Parathyroid adenoma (tissue), 2 donors: ENCODE data around the gene ASIC4.
A peak's percentile ranks its signal among the peaks of the same experiment; 100 is the strongest.

ENCODE experiments used
- H2AFZ ChIP-seq: fragments of 300-600 bp; sonication (generic); one replicate; pipeline ENCODE4 v1.7.0; 2017; ENCODE audit warnings: antibody characterized with exemption, mild to moderate bottlenecking
- H3K27ac ChIP-seq: fragments of 300-600 bp; sonication (generic); one replicate; pipeline ENCODE4 v1.7.0; 2017
- H3K27me3 ChIP-seq: fragments of 300-600 bp; sonication (generic); one replicate; pipeline ENCODE4 v1.7.0; 2017; ENCODE audit warnings: low read length; ENCODE audit not compliant: control insufficient read depth, insufficient read depth
- H3K36me3 ChIP-seq: fragments of 300-600 bp; sonication (generic); one replicate; pipeline ENCODE4 v1.7.0; 2017; ENCODE audit warnings: low read length; ENCODE audit not compliant: control insufficient read depth, insufficient read depth
- H3K4me1 ChIP-seq: fragments of 300-600 bp; sonication (generic); one replicate; pipeline ENCODE4 v1.7.0; 2017; ENCODE audit warnings: control low read depth
- H3K4me2 ChIP-seq: fragments of 300-600 bp; sonication (generic); one replicate; pipeline ENCODE4 v1.7.0; 2017; ENCODE audit warnings: low read length
- H3K4me3 ChIP-seq: fragments of 300-600 bp; sonication (generic); one replicate; pipeline ENCODE4 v1.7.0; 2017; ENCODE audit warnings: low read depth, low read length
- H3K79me2 ChIP-seq: fragments of 300-600 bp; sonication (generic); one replicate; pipeline ENCODE4 v1.7.0; 2017; ENCODE audit warnings: control low read depth
- H3K9ac ChIP-seq: fragments of 300-600 bp; sonication (generic); one replicate; pipeline ENCODE4 v1.7.0; 2017; ENCODE audit warnings: mild to moderate bottlenecking
- H3K9me3 ChIP-seq: fragments of 300-600 bp; sonication (generic); one replicate; pipeline ENCODE4 v1.7.0; 2017; ENCODE audit warnings: low read length; ENCODE audit not compliant: control insufficient read depth
- CTCF ChIP-seq: fragments of 300-600 bp; sonication (generic); IDR thresholded peaks from one replicate; pipeline ENCODE4 v1.7.0; 2017; ENCODE audit warnings: antibody characterized with exemption, mild to moderate bottlenecking
- donor health status: primary hyperparathyroidism.

The ASIC4 gene

GRCh38 chr2:219484343-219485200, 29.7 kb upstream of the ASIC4 start:
- Histone ChIP-seq H3K36me3 (no peaks in the 10 kb centered on the region), H3K4me1 (peaks cover 7% of the 10 kb centered on the region), H3K9me3 (no peaks in the 10 kb centered on the region), H3K79me2 (no peaks in the 10 kb centered on the region), H3K27me3 (no peaks in the 10 kb centered on the region), H3K4me2 (peak overlapping the region; percentile 17), H3K9ac (no peak overlapping the region), H2AFZ (peak overlapping the region; percentile 9), H3K27ac (no peak overlapping the region), H3K4me3 (peak overlapping the region; percentile 2)
- TF ChIP-seq CTCF: no peak

- Histone ChIP-seq H3K4me3 (no peak overlapping the region), H3K9me3 (no peaks in the 10 kb centered on the region), H3K4me1 (peaks cover 7% of the 10 kb centered on the region), H3K27me3 (no peaks in the 10 kb centered on the region), H3K4me2 (no peak overlapping the region), H3K9ac (no peak overlapping the region), H2AFZ (no peak overlapping the region), H3K79me2 (no peaks in the 10 kb centered on the region), H3K36me3 (no peaks in the 10 kb centered on the region), H3K27ac (no peak overlapping the region)
- no peak for TF ChIP-seq CTCF
Measured at GRCh38 chr2:219485201-219485580, 29.1 kb upstream of the ASIC4 start.

- no peaks in the 10 kb centered on the region for H3K79me2 ChIP-seq
- H3K4me2 ChIP-seq: peak overlapping the region; percentile 26
- no peak for TF ChIP-seq CTCF
- H3K27ac ChIP-seq: no peak overlapping the region
- H3K27me3 ChIP-seq: no peaks in the 10 kb centered on the region
- no peaks in the 10 kb centered on the region for H3K9me3 ChIP-seq
- peaks cover 7% of the 10 kb centered on the region for H3K4me1 ChIP-seq
- H3K36me3 ChIP-seq: no peaks in the 10 kb centered on the region
- H3K9ac ChIP-seq: no peak overlapping the region
- no peak overlapping the region for H3K4me3 ChIP-seq
- no peak overlapping the region for H2AFZ ChIP-seq
Measured at GRCh38 chr2:219486380-219486959, 27.8 kb upstream of the ASIC4 start.

- H3K4me3 ChIP-seq: no peak overlapping the region
- no peak overlapping the region for H3K4me2 ChIP-seq
- H3K9ac ChIP-seq: no peak overlapping the region
- no peak overlapping the region for H2AFZ ChIP-seq
- H3K9me3 ChIP-seq: no peaks in the 10 kb centered on the region
- TF ChIP-seq CTCF: no peak
- H3K36me3 ChIP-seq: no peaks in the 10 kb centered on the region
- no peaks in the 10 kb centered on the region for H3K27me3 ChIP-seq
- H3K27ac ChIP-seq: no peak overlapping the region
- no peaks in the 10 kb centered on the region for H3K79me2 ChIP-seq
- H3K4me1 ChIP-seq: peaks cover 7% of the 10 kb centered on the region
Measured at GRCh38 chr2:219488149-219488843, 26.0 kb upstream of the ASIC4 start.
